PFSK-1 (cell line): Measurements from ENCODE around the gene HSPB2. TPM values are rescaled to one million over a fixed set of nuclear protein-coding genes. Genes with fewer than 3 reads are reported as not detected.

ENCODE experiments used
- FOXP2 ChIP-seq: optimal IDR thresholded peaks from 2 replicates; pipeline ENCODE3; 2011; ENCODE audit warnings: borderline replicate concordance, control low read depth, inconsistent platforms; ENCODE audit not compliant: insufficient read depth; ENCODE audit errors: extremely low read length, extremely low read depth
- POLR2AphosphoS5 ChIP-seq: IDR thresholded peaks from 2 replicates; pipeline ENCODE4 v1.6.1; 2012; ENCODE audit warnings: low read depth, mild to moderate bottlenecking, control low read depth, low read length, moderate library complexity
- SIN3A ChIP-seq: IDR thresholded peaks from 2 replicates; pipeline ENCODE4 v1.6.1; 2012; ENCODE audit warnings: mild to moderate bottlenecking, low read length, moderate library complexity, borderline replicate concordance; ENCODE audit not compliant: insufficient read depth
- TAF1 ChIP-seq: IDR thresholded peaks from 2 replicates; pipeline ENCODE4 v1.6.1; 2012; ENCODE audit warnings: low read length, control low read depth, borderline replicate concordance; ENCODE audit not compliant: insufficient read depth
- polyA plus RNA-seq: library from polyadenylated mRNA; unstranded; fragments of >200 nt; gene quantifications from one replicate; pipeline ENCODE4 v1.2.1, GENCODE V29; 2012; ENCODE audit warnings: low read depth, missing spikeins; ENCODE audit not compliant: insufficient read length
- TF ChIP-seq, protein P1 (sequence below), 2 experiments: IDR thresholded peaks; 2 replicates each; pipeline versions ENCODE4 v1.6.1 to v1.8.0; 2011 to 2012; ENCODE audit warnings: low read depth in 2 of 2, low read length in 2 of 2, control low read depth in 1 of 2, inconsistent platforms in 1 of 2, mild to moderate bottlenecking in 1 of 2, moderate library complexity in 1 of 2; ENCODE audit not compliant: insufficient read depth in 1 of 2

HSPB2 gene, protein sequence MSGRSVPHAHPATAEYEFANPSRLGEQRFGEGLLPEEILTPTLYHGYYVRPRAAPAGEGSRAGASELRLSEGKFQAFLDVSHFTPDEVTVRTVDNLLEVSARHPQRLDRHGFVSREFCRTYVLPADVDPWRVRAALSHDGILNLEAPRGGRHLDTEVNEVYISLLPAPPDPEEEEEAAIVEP
- polyA plus RNA-seq = not detected

DNA sequence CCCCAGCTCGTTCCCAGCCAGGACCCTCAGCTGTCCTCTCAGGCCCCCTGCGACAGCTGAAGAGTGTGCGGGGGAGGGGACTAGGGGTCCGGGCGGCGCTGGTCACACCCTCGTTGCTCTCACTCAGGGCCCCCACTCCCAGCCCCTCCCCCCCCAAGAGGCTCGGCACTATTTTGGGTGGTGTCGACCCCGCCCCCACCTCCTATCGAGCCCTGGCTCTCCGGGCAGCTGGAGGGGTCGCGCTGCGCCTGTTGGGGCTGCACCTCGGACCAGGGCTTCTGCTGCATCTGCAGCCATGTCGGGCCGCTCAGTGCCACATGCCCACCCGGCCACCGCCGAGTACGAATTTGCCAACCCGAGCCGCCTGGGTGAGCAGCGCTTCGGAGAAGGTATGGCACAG, at the start of gene HSPB2:
Gene HSPB2 (plus strand): TSS at position 200 of the 400 bp plus-strand sequence. CDS start 96 bp downstream, at position 296.
- TF ChIP-seq SIN3A = no peak
- TF ChIP-seq, protein P1, sequence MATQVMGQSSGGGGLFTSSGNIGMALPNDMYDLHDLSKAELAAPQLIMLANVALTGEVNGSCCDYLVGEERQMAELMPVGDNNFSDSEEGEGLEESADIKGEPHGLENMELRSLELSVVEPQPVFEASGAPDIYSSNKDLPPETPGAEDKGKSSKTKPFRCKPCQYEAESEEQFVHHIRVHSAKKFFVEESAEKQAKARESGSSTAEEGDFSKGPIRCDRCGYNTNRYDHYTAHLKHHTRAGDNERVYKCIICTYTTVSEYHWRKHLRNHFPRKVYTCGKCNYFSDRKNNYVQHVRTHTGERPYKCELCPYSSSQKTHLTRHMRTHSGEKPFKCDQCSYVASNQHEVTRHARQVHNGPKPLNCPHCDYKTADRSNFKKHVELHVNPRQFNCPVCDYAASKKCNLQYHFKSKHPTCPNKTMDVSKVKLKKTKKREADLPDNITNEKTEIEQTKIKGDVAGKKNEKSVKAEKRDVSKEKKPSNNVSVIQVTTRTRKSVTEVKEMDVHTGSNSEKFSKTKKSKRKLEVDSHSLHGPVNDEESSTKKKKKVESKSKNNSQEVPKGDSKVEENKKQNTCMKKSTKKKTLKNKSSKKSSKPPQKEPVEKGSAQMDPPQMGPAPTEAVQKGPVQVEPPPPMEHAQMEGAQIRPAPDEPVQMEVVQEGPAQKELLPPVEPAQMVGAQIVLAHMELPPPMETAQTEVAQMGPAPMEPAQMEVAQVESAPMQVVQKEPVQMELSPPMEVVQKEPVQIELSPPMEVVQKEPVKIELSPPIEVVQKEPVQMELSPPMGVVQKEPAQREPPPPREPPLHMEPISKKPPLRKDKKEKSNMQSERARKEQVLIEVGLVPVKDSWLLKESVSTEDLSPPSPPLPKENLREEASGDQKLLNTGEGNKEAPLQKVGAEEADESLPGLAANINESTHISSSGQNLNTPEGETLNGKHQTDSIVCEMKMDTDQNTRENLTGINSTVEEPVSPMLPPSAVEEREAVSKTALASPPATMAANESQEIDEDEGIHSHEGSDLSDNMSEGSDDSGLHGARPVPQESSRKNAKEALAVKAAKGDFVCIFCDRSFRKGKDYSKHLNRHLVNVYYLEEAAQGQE (IDR thresholded peaks at IDR 0.05; ENCODE audit: insufficient read depth in 1 of 2, low read depth in 2 of 2, low read length in 2 of 2) = no peak
- TF ChIP-seq TAF1 = no peak
- TF ChIP-seq FOXP2 = no peak
- TF ChIP-seq POLR2AphosphoS5 = no peak

DNA sequence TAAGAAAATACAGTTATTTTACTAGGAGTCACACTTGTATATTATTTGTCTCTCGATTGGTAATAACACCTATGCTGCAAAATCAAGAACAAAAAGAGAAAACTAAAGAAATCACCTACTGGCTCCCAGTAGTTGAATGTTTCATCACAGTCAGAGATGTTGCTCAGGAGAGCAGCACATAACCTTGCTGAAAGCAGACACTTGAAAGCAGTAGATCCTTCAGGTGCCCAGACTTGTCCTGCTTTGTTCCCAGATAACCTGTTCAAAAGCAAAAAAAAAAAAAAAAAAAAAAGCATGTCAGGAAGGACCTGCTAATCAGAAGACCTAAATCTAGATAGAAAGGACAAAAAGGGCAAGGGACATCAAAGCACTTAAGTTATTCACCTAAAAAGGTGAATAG, 42.4 kb upstream of the HSPB2 start:
- TF ChIP-seq TAF1 (no peak), POLR2AphosphoS5 (no peak), SIN3A (no peak)
- TF ChIP-seq, protein P1 (IDR thresholded peaks at IDR 0.05; ENCODE audit: insufficient read depth in 1 of 2, low read depth in 2 of 2, low read length in 2 of 2) = no peak

DNA sequence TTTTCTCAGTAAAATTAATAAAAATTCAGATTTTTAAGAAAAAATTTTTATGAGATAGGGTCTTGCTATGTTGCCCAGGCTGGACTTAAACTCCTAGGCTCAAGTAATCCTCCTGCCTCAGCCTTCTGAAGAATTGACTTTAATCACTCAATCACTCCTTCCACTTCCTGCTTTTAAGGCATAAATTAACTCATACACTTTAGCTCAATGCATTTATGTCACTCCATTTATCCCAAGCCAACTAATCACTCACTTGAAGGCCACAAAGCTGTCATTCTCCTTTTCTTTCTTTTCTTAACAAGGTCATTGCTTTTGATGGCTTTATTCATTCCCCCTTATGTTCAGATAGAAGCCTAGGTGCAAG, 42.0 kb upstream of the HSPB2 start:
- TF ChIP-seq FOXP2 (no peak), POLR2AphosphoS5 (no peak), TAF1 (no peak), SIN3A (no peak)
- TF ChIP-seq, protein P1 (IDR thresholded peaks at IDR 0.05; ENCODE audit: insufficient read depth in 1 of 2, low read depth in 2 of 2, low read length in 2 of 2) = no peak

DNA sequence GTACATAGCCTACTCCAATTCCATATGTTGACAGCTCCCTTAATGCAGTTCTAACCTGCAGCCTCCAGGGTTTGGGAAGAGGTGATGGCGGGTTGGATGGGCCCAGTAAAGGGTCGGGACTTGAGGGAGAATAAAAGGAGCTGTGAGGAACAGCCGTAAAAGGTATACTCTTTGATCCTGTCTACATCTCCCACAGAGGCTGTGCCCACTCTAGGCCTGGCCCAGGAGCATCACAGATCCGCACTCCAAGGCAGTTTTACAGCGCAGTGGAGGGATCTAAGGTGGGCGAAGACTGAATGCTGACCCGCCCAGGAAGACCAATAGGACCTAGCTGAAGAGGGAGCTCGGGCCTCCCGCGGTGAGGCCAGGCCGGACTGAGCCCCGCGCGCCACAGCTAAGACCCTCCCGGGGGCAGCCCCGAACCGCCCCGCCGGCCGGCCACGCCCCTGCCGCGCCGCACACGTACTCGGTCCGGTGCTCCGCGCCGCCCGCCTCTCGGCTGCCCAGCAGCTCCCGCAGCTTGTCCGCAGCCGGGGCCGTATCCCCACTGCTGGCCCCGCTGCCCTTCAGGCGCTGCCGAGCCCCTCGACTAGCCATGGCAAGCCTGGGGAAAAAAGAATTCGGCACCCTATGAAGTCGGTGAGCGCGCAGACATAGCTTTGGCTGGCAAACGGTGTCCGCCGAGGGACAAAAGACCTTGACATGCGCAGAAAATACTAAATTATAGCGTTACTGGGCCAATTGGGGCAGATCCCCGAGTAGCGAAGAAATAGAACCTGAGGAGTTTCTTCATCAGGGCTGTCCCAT, 41.4 kb upstream of the HSPB2 start, which contains the start of gene ALG9:
Gene ALG9 (minus strand): TSS at position 696 of the 807 bp plus-strand sequence. CDS start 99 bp downstream, at position 597.
- TF ChIP-seq TAF1 (peak; percentile 78; the same call in 1 of the 2 replicates), SIN3A (peak; percentile 75; the same call in 1 of the 2 replicates), POLR2AphosphoS5 (peak; percentile 67), FOXP2 (no peak)
- TF ChIP-seq, protein P1 (IDR thresholded peaks at IDR 0.05; ENCODE audit: insufficient read depth in 1 of 2, low read depth in 2 of 2, low read length in 2 of 2) = 0 out of 4 replicates have a peak, but pooled peaks of 1 of the 2 experiments have one; percentile 24
